IPS-11a (cell line): Measurements from ENCODE around the gene SLC6A8.
"Not testable (repeated sequence)": the region's sequence is repeated elsewhere in the genome, so short reads cannot be mapped to it uniquely, and the experiment has no call there.

Source experiments
- H3K4me3 ChIP-seq: one replicate; pipeline ENCODE4 v1.5.1; 2013; ENCODE audit warnings: low read depth, low read length, control low read depth

Gene SLC6A8

DNA sequence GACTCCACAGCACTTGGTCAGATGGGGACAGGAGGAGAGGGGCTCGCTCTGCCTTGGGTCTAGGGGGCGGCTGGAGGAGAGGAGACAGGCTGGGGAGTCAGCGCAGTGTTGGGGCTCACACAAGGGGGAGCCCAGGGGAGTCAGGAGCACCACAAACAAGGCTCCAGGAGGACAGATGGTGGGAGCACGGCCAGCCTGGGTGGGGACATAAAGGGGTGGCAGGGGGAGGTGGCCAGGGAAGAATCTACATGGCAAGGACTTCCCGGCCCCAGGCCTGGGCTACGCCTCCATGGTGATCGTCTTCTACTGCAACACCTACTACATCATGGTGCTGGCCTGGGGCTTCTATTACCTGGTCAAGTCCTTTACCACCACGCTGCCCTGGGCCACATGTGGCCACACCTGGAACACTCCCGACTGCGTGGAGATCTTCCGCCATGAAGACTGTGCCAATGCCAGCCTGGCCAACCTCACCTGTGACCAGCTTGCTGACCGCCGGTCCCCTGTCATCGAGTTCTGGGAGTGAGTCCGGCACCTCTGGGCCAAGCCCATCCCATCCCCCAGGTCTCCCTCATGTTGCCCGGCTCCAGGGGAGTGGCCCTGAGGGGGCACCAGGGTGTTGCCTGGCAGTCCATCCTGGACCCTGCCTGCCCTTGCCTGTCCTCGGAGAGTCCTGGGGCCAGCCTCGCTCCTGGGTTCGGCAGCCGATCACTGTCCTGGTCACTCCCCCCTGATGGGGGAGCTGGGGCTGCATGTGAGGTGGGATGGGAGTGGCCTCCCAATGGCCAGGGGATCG lies 3.5 kb downstream of the SLC6A8 start:
- not testable (repeated sequence) for H3K4me3 ChIP-seq

DNA sequence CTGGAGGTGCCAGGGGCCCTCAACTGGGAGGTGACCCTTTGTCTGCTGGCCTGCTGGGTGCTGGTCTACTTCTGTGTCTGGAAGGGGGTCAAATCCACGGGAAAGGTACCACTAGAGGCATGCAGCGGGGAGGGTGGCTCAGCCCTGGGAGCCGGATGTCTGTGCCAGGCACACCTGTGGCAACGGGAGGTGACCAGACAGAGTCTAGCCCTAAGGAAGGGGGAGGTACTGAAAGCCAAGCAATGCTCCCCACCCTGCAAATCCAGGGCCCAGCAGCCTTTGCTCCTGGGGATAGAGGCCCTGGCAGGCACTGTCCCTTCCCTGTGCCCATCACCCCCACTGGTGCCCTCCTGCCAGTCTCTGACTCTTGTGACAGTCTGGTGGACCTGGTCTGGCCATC lies 4.3 kb downstream of the SLC6A8 start:
- no peak overlapping the region for H3K4me3 ChIP-seq

DNA sequence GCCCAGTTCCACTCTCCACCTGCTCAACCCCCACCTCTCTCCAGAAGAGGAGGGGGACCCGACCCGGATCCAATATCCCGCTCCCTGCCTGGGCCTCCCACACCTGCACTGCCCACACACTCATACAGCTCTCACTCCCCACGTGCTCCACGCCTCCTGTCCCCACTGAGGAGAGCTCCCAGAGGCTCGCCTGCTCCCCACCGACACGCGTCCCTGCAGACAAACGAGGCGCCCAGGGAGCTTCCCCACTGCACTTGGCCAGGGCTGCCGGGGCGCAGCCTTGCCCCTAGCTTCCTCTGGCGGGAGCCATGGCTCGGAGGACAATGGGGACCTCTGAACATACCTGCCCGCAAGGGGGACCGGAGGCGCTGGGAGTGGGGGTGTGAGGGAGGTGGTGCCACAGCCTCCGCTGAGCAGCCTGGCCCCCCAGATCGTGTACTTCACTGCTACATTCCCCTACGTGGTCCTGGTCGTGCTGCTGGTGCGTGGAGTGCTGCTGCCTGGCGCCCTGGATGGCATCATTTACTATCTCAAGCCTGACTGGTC lies 5.0 kb downstream of the SLC6A8 start:
- no peak overlapping the region for H3K4me3 ChIP-seq

DNA sequence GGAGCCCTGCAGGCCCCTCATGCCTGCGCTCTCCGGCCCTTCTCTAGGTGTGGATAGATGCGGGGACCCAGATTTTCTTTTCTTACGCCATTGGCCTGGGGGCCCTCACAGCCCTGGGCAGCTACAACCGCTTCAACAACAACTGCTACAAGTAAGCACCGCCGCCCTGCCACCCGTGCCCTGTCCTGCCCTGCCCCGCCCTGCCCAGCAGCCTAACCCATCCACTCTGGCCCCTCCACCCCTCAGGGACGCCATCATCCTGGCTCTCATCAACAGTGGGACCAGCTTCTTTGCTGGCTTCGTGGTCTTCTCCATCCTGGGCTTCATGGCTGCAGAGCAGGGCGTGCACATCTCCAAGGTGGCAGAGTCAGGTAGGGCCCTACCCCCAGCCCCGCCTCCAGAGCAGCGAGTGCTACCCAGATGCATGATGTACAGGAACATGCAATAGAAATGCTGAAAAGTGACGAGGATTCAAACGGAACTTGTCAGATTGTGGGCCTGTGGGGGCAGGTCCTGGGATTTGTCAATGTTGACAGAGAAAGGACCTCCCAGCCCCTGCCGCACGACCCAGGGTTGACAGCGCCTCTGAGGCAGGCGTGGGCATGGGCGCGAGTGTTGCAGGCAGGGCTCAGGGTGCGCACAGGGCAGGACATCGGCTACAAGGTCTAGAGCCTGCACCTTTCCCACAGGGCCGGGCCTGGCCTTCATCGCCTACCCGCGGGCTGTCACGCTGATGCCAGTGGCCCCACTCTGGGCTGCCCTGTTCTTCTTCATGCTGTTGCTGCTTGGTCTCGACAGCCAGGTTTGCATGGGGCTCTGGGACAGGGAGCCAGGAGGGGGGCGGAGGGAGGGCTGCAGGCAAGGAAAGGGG lies 5.7 kb downstream of the SLC6A8 start:
- H3K4me3 ChIP-seq, result no peak overlapping the region

DNA sequence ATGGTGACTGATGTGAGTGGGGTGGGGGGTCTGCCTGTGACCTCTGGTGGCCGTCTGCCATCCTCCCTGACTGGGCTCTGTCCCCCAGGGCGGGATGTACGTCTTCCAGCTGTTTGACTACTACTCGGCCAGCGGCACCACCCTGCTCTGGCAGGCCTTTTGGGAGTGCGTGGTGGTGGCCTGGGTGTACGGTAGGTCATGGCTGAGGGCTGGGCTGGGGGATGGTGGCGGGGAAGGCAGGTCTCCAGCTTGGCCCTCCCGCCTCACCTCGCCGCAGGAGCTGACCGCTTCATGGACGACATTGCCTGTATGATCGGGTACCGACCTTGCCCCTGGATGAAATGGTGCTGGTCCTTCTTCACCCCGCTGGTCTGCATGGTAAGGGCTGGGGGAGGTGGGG lies 6.5 kb downstream of the SLC6A8 start:
- H3K4me3 ChIP-seq, result not testable (repeated sequence)

DNA sequence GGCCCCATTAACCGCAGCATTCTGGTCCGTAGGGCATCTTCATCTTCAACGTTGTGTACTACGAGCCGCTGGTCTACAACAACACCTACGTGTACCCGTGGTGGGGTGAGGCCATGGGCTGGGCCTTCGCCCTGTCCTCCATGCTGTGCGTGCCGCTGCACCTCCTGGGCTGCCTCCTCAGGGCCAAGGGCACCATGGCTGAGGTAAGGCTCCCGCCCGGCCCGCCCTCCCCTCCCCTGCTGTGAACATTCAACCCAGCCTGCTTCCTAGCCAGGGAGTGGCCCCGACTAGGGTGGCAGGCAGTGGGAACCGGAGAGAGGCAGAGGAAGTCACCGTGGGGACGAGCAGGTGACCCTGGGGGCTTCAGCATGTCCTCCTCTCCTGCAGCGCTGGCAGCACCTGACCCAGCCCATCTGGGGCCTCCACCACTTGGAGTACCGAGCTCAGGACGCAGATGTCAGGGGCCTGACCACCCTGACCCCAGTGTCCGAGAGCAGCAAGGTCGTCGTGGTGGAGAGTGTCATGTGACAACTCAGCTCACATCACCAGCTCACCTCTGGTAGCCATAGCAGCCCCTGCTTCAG lies 7.1 kb downstream of the SLC6A8 start:
- no peak overlapping the region for H3K4me3 ChIP-seq

DNA sequence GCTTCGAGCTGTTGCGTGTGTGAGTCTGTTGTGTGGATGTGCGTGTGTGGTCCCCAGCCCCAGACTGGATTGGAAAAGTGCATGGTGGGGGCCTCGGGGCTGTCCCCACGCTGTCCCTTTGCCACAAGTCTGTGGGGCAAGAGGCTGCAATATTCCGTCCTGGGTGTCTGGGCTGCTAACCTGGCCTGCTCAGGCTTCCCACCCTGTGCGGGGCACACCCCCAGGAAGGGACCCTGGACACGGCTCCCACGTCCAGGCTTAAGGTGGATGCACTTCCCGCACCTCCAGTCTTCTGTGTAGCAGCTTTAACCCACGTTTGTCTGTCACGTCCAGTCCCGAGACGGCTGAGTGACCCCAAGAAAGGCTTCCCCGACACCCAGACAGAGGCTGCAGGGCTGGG lies 8.4 kb downstream of the SLC6A8 start:
- H3K4me3 ChIP-seq, result no peak overlapping the region

DNA sequence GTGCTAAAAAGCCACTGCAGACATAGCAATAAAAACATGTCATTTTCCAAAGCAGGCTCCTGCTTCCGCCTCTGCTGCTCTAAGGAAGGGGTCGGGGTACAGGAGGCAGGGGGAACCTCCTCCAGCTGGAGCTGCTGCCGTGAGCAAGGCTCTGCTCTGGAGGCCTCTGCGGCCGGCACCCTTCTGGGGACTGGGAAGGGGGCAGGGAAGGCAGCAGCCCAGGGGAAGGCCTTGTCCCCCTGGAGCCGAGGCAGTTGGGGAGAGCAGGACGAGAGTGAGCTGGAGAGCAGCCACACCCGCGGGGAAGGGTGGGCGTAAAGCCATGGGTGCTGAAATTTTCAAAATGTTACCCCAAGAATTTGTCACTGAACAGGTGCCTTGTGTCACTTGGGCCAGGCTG lies 8.8 kb downstream of the SLC6A8 start:
- H3K4me3 ChIP-seq, result not testable (repeated sequence)

DNA sequence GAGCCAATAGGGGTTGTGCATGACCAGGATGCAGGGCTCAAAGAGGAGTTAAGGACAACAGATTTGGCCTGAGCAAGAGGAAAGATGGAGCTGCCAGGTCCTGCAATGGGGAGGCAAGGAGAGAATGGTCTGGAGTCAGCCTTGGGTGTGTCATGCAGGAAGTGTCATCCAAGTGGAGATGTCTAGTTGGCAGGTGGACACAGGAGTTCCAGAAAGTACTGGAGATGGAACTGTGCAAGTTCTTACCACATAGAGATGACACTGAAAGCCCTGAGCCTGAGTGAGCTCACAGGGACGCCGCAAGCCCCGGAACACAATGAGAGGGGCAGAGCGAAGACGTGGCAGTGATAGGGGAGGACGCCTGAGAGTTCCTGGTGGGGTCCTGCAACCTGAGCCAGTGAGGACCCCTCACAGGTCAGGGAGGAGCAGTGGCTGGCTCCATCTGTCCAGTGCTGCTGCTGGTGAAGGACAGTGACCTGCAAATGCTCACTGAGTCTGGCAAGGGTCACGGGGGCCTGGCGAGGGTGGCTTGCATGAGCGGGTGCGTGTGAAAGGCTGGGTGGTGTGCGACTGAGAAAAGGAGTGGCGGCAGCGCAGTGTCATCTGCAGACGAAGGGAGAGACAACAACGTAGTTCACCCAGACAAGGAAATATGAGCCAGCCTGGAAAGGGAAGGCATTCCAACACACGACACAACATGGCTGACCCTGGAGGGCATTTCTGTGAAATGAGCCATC lies 9.4 kb downstream of the SLC6A8 start:
- H3K4me3 ChIP-seq, result not testable (repeated sequence)

DNA sequence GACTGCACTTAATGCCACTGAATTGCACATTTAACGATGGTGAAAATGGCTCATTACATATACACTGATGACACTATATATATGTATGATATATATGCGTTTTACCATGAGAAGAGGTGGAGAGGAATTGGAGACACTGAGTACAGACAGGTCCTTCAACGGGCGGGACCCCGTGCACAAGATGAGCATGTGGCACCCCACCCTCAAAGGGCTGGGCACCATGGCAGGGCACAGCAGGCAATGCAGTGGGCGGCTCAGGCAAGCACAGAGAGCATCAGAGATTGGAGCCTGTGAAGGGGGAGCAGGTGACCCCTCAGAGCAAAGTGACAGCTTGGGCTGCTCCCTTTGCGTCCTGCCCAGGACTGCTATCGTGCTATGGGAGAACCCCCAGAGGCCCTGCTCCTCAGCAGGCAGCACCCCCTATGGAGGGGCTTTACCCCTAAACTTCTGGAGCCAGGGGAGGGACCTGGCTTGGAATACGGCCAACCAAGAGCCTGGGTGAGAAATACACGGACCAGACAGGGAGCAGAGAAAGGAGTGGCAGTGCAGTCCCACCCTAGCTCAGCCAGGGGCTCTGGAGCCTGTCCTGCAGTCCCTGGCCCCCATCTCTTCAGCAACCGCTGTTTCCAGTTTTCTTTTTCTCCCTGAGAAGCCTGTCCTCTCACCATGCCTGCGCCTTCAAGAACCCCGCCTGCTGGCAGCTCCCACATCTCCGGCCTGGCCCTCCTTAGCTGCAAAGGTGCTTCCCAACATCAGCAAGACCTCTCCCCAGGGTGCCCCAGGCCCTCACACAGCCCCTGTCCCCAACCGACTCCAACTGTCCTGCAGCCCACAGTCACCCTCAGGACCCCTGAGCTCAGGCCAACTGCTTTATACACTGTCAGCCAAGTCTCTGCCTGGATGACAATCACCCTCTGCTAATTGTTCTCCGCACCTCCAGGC lies 10.5 kb downstream of the SLC6A8 start:
- H3K4me3 ChIP-seq, result no peak overlapping the region

DNA sequence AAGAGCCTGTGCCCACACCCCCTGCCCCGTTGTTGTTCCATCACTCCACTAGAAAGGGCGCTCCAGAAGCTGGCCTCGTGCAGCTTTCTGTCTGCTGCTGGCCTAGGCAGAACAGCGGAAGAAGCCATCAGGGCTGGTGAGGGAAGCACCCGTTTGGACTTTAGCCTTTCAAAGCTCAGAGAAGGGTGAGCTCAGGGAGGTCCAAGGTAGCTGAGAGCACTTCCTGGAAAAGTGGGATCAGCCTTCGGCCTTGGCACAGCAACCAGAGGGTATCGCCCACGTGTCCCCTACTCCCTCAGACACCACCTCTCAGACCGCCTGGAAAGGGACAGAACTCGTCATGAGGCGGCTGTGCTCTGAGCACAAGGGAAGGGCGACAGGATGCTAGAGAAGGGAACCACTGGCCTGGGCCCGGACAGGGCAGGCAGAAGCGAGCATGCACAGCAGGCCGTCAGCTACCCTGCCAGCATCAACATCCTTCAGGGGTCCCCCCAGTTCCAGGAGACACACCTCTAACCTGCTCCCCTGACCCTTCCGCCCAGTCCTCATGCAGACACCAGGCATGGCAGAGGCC lies 11.6 kb downstream of the SLC6A8 start:
- not testable (repeated sequence) for H3K4me3 ChIP-seq

DNA sequence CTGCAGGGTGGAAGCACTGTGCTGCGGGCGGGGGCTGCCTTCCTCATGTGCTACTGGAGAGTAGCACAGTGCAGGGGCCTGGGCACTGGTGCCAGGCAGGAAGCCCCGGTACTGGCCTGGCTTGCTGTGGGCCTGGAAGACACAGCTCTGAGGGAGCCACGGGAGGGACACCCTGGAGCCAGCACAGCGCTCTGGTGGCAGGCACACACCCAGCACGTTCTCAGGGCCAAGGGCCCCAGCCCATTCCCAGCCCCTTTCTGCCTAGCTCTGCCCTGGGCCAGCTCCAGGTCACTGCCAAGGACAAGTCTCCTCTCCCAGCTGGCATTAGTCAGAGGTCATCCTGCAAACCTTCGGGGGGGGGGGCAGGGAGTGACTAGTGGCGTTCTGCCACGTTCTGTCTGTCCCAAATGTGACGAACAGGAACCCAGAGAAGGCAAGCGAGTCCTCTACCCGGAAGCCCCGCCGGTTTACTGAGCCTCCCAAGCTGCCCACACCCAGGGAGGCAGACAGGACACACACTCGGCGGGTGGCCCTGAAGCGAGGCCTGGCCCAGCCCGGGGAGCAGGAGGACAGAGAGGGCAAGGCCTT lies 12.2 kb downstream of the SLC6A8 start:
- H3K4me3 ChIP-seq, result not testable (repeated sequence)

DNA sequence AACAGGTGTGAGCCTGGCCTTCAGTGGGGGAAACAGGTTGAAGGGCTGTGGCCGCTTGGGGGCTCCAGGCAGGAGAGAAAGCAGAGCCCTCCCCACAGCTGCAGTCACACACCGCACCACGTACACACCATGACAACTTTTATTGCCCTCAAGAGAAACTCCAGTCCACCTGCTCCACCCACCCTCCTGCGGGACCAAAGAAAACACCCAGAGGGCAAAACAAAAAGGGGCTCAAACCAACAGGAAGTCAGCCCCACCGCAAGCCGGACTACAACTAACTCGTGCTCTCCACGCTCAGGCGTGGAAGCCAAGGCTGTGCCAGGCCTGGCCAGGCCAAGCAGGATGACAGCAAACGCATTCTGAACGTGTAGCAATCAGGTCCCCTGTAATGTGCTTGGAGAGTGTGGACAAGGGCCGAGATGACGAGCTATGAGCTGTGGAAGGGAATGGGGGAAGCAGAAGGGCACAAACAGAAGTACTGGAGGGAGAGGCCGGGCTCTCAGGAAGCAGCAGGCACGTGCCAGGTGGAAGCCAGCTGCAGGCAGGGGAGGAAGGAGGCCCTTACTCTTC lies 12.7 kb downstream of the SLC6A8 start:
- H3K4me3 ChIP-seq, result no peak overlapping the region

DNA sequence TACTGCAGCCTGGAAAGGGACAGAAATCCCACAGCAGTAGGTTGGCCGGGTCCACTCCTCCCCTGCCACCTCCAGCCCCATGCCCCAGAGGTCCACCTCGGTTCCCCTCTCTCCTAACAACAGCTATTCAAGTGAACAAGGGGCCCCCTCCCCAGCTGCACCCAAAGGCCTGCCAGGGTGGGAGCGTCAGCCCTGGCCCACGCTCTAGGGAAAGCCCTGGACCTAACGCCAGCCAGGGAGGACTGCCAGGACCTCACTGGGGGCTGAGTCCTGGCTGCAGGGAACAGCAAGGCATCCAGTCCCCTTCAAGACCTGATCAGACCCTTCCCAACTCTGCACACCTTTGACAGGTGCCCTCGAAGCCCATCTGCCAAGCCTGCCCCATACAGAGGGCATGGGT lies 13.2 kb downstream of the SLC6A8 start:
- no peak overlapping the region for H3K4me3 ChIP-seq

DNA sequence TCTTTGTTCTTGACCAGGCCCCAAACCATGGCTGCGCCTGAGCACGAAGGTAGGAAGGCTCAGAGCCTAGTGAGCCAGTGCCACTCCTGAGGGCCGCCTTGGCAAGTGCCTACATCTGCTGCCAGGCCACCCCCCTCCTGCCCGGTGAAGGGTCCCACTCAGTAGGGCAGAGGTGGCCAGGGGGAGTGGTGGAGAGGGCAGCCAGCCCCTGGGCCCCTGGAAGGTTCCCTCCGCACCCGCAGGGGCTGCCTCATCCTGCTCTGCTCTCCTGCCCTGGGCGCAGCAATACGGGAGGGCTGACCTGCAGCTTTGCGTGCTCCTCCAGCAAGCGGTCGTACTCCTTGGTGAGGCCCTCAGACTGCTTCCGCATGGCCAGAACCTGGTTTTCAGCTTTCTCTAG lies 14.0 kb downstream of the SLC6A8 start:
- H3K4me3 ChIP-seq, result no peak overlapping the region

DNA sequence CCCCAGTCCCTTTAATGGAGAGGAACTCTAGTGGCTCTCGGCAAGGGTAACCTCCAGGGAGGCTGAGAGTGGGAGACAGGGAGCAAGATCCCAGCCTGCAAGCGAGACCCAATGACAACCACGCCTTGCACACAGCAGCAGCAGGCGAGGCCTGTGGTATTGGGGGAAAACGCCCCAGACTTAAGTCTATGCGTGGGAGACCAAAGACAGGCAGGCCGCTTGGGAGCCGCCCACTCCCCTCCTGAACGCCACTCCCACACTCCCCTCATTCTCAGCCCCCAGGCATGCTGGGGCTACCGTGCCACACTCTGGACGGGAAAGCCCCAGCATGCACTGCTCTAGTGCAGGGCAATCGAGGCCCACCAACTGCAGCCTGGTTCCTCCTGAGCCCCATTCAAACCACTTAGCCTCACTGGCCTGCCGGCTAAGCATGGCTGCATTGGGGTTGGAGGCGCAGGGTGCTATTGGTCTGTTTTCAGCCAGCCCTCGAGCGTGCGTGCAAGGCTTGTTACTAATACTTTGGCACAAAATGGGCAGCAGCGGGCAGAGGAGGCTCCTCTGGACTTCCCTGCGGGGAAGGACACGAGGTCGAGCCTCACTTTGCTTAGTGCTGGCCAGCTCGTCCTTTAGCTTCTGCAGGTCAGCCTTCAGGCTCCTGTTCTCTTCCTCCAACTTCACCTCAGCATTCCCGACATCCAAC lies 14.8 kb downstream of the SLC6A8 start:
- no peak overlapping the region for H3K4me3 ChIP-seq

DNA sequence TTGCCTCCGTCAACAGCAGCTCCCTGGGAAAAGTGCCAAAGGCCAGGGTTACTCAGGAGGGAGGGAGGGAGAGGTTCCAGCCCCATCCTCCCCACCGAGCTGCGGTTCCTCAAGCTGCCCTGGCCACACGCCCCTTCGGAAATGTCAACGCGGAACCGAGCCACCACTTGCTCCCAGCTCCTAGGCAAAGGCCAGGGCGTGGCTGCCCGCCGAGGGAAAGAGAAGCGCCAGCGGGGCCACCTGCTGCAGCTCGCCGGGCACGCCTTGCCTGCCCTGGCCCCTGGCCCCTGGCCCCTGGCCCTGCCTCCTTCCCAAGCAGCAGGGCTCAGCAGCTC lies 15.3 kb downstream of the SLC6A8 start:
- H3K4me3 ChIP-seq, result no peak overlapping the region

DNA sequence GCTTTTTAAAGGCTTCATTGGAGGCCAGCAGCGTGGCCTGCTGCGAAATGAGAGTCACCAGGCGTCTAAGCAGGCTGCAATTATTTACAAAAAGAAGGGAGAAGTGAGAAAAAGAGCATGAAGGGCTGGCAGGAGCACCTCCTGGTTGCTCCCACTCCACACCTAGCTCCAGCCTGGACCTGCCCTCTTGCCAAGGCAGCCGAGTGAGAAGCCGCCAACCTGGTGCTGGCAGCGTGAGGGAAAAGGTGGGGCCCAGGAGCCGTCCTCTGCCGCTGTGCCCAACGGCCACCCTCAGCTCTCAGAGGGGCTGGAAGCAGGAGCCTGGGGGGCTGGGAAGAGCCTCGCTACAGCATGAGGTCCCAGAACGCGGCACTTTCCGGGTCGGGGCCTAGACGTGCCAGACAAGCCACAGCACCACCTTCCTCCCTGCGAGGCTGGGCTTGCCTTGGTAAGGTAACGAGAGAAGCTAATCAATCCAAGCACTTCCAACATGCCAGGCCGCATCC lies 16.3 kb downstream of the SLC6A8 start:
- no peak overlapping the region for H3K4me3 ChIP-seq
